Activated B cell treated with CpG ODN at 0.5 μM for 24 hours (primary cell): ENCODE measurements around the gene PARP12. TPM values are rescaled to one million over a fixed set of nuclear protein-coding genes. Genes with fewer than 3 reads are reported as not detected.

Experiments
- ATAC-seq: fragments of 200-7000 bp; cut with Tn5 transposase; one replicate; pipeline ENCODE4 v1.10.0; 2021; ENCODE audit warnings: low read depth, mild to moderate bottlenecking, moderate library complexity
- CTCF ChIA-PET: fragments of 350-600 bp; sonication (Branson Sonifier 250); formaldehyde crosslinking; loops from one replicate; lab custom pipeline; 2021; ENCODE audit warnings: antibody characterized with exemption; lab: Charles Lee
- POLR2A ChIA-PET: fragments of 350-600 bp; sonication (Branson Sonifier 250); formaldehyde crosslinking; loops from one replicate; lab custom pipeline; 2021; ENCODE audit warnings: antibody characterized with exemption; lab: Charles Lee
- DNase-seq: peaks from one replicate; pipeline ENCODE4 v3.0.0; 2022
- H3K27ac Mint-ChIP-seq: one replicate; pipeline ENCODE4 v1.8.0; 2020; ENCODE audit warnings: mixed read lengths
- H3K27me3 Mint-ChIP-seq: one replicate; pipeline ENCODE4 v1.8.0; 2021; ENCODE audit warnings: mixed read lengths
- H3K36me3 Mint-ChIP-seq: one replicate; pipeline ENCODE4 v1.8.0; 2021; ENCODE audit warnings: low read depth, mixed read lengths
- H3K4me1 Mint-ChIP-seq: one replicate; pipeline ENCODE4 v1.8.0; 2021; ENCODE audit warnings: mixed read lengths
- H3K4me3 Mint-ChIP-seq: one replicate; pipeline ENCODE4 v1.8.0; 2020; ENCODE audit warnings: mild to moderate bottlenecking, mixed read lengths
- H3K9me3 Mint-ChIP-seq: one replicate; pipeline ENCODE4 v1.8.0; 2020; ENCODE audit warnings: mixed read lengths
- CTCF ChIP-seq: fragments of 200-600 bp; IDR thresholded peaks from one replicate; pipeline ENCODE4 v1.8.0; 2022; ENCODE audit warnings: antibody characterized with exemption, mild to moderate bottlenecking
- intact Hi-C: fragments of 100-400 bp; cut with micrococcal nuclease; formaldehyde crosslinking; loops from one replicate; pipeline ENCODE4 v1.15.1; 2024
- total RNA-seq: library from RNA; stranded (reverse); gene quantifications from 2 replicates; pipeline ENCODE4 v1.2.3, GENCODE V29; 2022

The PARP12 gene
- total RNA-seq, 1 donor from 2014 or later = 128 TPM

- Mint-ChIP-seq H3K4me1 (peaks cover 66% of the 10 kb centered on the region), H3K27me3 (no peaks in the 10 kb centered on the region), H3K36me3 (peaks cover 34% of the 10 kb centered on the region), H3K27ac (peak overlapping the region; percentile 67), H3K4me3 (peak overlapping the region; percentile 97), H3K9me3 (no peaks in the 10 kb centered on the region)
- ATAC-seq (no peak), DNase-seq (no peak)
- intact Hi-C loops = loop anchor here (5.0 to 10.0 kb wide), 2 partner anchors 332 to 945 kb away; no protein-coding TSS in a partner anchor
- CTCF ChIA-PET = no interaction called here
- no peak for TF ChIP-seq CTCF
- POLR2A ChIA-PET = no interaction called here
Observed at GRCh38 chr7:140060243-140060630, 2.5 kb downstream of the PARP12 start.

GRCh38 chr7:140059273-140060242, 3.2 kb downstream of the PARP12 start:
- no peaks in the 10 kb centered on the region for H3K27me3 Mint-ChIP-seq
- CTCF ChIA-PET = no interaction called here

GRCh38 chr7:140058517-140058916, 4.2 kb downstream of the PARP12 start:
- Mint-ChIP-seq H3K27me3 (no peaks in the 10 kb centered on the region), H3K36me3 (peaks cover 41% of the 10 kb centered on the region), H3K4me1 (peaks cover 82% of the 10 kb centered on the region), H3K4me3 (no peak overlapping the region), H3K9me3 (no peaks in the 10 kb centered on the region), H3K27ac (peak overlapping the region; percentile 41)
- DNase-seq (no peak), ATAC-seq (no peak)
- intact Hi-C loops = no loop called here
- no peak for TF ChIP-seq CTCF
- POLR2A ChIA-PET = interaction anchor here (0.6 kb wide), 1 partner anchor 82 kb away, joined by 6 read pairs; no protein-coding TSS in a partner anchor
- CTCF ChIA-PET = no interaction called here

More at GRCh38 chr7:140059273-140060242, 3.2 kb downstream of the PARP12 start:
- Mint-ChIP-seq H3K4me3 (peak overlapping the region; percentile 97), H3K27ac (peak overlapping the region; percentile 67), H3K4me1 (peaks cover 72% of the 10 kb centered on the region), H3K36me3 (peaks cover 36% of the 10 kb centered on the region), H3K9me3 (no peaks in the 10 kb centered on the region)
- TF ChIP-seq CTCF = no peak
- ATAC-seq (no peak), DNase-seq (no peak)
- intact Hi-C loops = loop anchor here (5.0 to 10.0 kb wide), 2 partner anchors 333 to 945 kb away; no protein-coding TSS in a partner anchor
- POLR2A ChIA-PET = no interaction called here

- CTCF ChIA-PET = no interaction called here
- H3K27me3 Mint-ChIP-seq = no peaks in the 10 kb centered on the region
- ATAC-seq (no peak), DNase-seq (no peak)
- H3K9me3 Mint-ChIP-seq = no peaks in the 10 kb centered on the region
- H3K36me3 Mint-ChIP-seq = peaks cover 50% of the 10 kb centered on the region
- intact Hi-C loops = no loop called here
- H3K27ac Mint-ChIP-seq = peak overlapping the region; percentile 18
- no peak overlapping the region for H3K4me3 Mint-ChIP-seq
- H3K4me1 Mint-ChIP-seq = peaks cover 91% of the 10 kb centered on the region
- TF ChIP-seq CTCF = no peak
- POLR2A ChIA-PET = interaction anchor here (1.1 kb wide), 1 partner anchor 957 kb away, joined by 3 read pairs; no protein-coding TSS in a partner anchor
Observed at GRCh38 chr7:140057143-140057535, 5.6 kb downstream of the PARP12 start.
